ENCODE measurements around the gene C3.
A peak's percentile ranks its signal among the peaks of the same experiment; 100 is the strongest.

DNA sequence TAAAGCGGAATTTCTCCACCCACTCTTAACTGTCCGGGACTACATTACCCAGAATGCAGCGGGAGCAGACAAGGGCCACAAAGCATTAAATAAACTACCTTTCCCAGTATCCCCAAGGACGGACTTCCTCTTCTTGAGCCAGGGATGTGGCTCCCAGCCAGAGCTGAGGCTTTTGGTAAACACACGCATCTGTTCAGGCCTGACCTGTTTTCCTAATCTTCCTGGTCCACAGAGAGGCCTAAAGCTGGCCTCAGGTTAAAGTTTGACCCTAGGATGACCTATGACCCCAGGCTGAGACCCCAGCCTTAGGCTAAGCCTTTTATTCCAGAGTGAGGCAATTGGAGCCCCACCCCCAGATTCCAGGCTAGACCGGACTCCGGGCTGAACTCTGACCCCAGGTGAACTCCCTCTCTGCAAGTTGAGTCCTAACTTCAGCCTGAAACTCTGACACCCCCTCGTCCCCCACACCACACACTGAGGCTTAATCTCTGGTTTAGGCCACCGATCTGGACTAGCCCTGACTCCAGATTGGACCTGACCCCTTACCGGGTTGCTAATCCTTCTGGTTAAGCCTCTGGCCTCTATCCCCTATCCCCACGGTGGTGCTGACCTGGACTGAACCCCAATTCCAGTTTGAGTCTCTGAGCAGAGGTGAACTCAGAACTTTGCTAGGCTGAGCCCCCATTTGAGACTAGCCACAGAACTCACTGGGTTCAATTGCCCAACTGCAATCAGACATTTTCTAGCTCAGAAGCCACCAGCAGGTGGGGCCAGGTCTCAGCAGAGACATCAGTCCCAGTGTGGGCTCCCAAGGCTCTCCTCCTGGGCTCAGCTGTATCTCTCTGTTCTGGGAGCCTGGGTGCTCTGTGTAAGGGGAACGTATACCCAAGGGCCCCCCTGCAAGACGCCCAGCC lies 17.7 kb upstream of the C3 start:
- TF ChIP-seq POLR2A (IDR thresholded peaks at IDR 0.05; ENCODE audit: low read depth) (no peak), CTCF (IDR thresholded peaks at IDR 0.05) (peak; percentile 56 to 73 (median 66)), POLR2AphosphoS5 (IDR thresholded peaks at IDR 0.05) (peak in 1 of 2 donors; percentile 87), EP300 (IDR thresholded peaks at IDR 0.05) (no peak)

Measured in esophagus muscularis mucosa (tissue), 4 donors.